Renal pelvis (tissue), 4 donors: ENCODE results near the gene SEM1. TPM values are rescaled to one million over a fixed set of nuclear protein-coding genes. Genes with fewer than 3 reads are reported as not detected.
"Not testable (repeated sequence)": the region's sequence is repeated elsewhere in the genome, so short reads cannot be mapped to it uniquely, and the experiment has no call there.

Source experiments
- DNase-seq: peaks from one replicate; pipeline ENCODE4 v3.0.0-alpha.2; 2013
- polyA plus RNA-seq, 3 donors: library from polyadenylated mRNA; unstranded; fragments of 120-200 nt; gene quantifications; one replicate each; pipeline ENCODE4 v1.2.1, GENCODE V29; 2013; ENCODE audit not compliant: insufficient read length in 3 of 3

The SEM1 gene
- polyA plus RNA-seq, 3 donors = 162 to 220 (median 190) TPM

- no peak for DNase-seq
Observed at GRCh38 chr7:96718107-96719003, 8.7 kb upstream of the SEM1 start.

- no peak for DNase-seq
Observed at GRCh38 chr7:96713037-96713436, 3.4 kb upstream of the SEM1 start.

- no peak for DNase-seq
Observed at GRCh38 chr7:96710544-96710943, 898 bp upstream of the SEM1 start.

- no peak for DNase-seq
Observed at GRCh38 chr7:96708872-96709271, 774 bp downstream of the SEM1 start.

GRCh38 chr7:96707901-96708774 lies 1.5 kb downstream of the SEM1 start:
- no peak for DNase-seq

- no peak for DNase-seq
Observed at GRCh38 chr7:96701258-96701657, 8.4 kb downstream of the SEM1 start.

GRCh38 chr7:96700516-96700915 lies 9.1 kb downstream of the SEM1 start:
- DNase-seq = no peak

GRCh38 chr7:96699219-96699871 lies 10.3 kb downstream of the SEM1 start:
- no peak for DNase-seq

- not testable (repeated sequence) for DNase-seq
Observed at GRCh38 chr7:96698449-96698848, 11.2 kb downstream of the SEM1 start.

GRCh38 chr7:96697822-96698221 lies 11.8 kb downstream of the SEM1 start:
- no peak for DNase-seq

- no peak for DNase-seq
Observed at GRCh38 chr7:96695581-96695980, 14.1 kb downstream of the SEM1 start.

- DNase-seq = no peak
Observed at GRCh38 chr7:96694082-96694481, 15.6 kb downstream of the SEM1 start.

- DNase-seq = no peak
Observed at GRCh38 chr7:96691702-96692101, 17.9 kb downstream of the SEM1 start.

GRCh38 chr7:96689414-96689813 lies 20.2 kb downstream of the SEM1 start:
- DNase-seq = no peak

- DNase-seq = no peak
Observed at GRCh38 chr7:96686305-96686704, 23.3 kb downstream of the SEM1 start.

GRCh38 chr7:96685755-96686154 lies 23.9 kb downstream of the SEM1 start:
- no peak for DNase-seq

GRCh38 chr7:96685353-96685752 lies 24.3 kb downstream of the SEM1 start:
- no peak for DNase-seq

GRCh38 chr7:96679886-96680285 lies 29.8 kb downstream of the SEM1 start:
- DNase-seq = no peak

- no peak for DNase-seq
Observed at GRCh38 chr7:96676919-96677318, 32.7 kb downstream of the SEM1 start.

- no peak for DNase-seq
Observed at GRCh38 chr7:96675548-96675947, 34.1 kb downstream of the SEM1 start.

GRCh38 chr7:96674565-96674964 lies 35.1 kb downstream of the SEM1 start:
- DNase-seq = no peak

- DNase-seq = no peak
Observed at GRCh38 chr7:96671854-96672253, 37.8 kb downstream of the SEM1 start.
